ENCODE measurements around the gene PTPRE. TPM values are rescaled to one million over a fixed set of nuclear protein-coding genes. Genes with fewer than 3 reads are reported as not detected.

Gene PTPRE
- total RNA-seq, 1 donor from 2014 or later, result 17.4 TPM

GRCh38 chr10:128130051-128130450, 223.1 kb downstream of the PTPRE start:
- intact Hi-C loops (cut with DNase I), result no loop called here
- DNase-seq (ENCODE audit: missing footprints), result no peak
- ATAC-seq, result no peak

Other genes starting within 250 kb of the PTPRE start
- not detected for gene FOXI2, start 169.9 kb upstream of the PTPRE start, total RNA-seq
- not detected for gene CLRN3, start 14.2 kb upstream of the PTPRE start, total RNA-seq
- 2.1 TPM for gene MKI67, start 219.3 kb downstream of the PTPRE start, total RNA-seq

Data from Right ventricle myocardium inferior (tissue), 1 donor.